HG03280 (cell line): ENCODE data around the gene GYG1.

ENCODE experiments used
- ATAC-seq: cut with Tn5 transposase; IDR thresholded peaks from one replicate; pipeline ENCODE4 v1.9.1; 2021; ENCODE audit warnings: mild to moderate bottlenecking, moderate library complexity; ENCODE audit not compliant: unreplicated experiment

Gene GYG1

DNA sequence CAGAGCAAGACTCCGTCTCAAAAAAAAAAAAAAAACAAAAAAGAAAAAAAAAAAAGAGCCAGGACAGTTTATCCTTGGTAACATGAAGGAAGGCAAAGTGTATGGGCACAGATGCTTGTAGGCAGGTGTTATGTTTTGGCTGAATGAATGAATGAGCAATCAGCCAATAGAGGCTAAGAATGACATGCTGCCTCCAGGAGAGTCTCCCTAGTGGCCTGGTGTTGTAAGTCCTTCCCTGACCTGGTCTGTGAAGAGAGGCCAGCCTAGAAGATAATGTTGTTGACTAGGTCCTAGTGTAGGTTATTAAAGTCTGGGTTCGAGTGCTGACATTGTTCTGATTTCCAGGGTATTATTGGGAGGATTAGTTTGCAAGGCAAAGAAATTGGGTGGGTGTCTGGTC is 24.9 kb downstream of the GYG1 start:
- no peak for ATAC-seq

DNA sequence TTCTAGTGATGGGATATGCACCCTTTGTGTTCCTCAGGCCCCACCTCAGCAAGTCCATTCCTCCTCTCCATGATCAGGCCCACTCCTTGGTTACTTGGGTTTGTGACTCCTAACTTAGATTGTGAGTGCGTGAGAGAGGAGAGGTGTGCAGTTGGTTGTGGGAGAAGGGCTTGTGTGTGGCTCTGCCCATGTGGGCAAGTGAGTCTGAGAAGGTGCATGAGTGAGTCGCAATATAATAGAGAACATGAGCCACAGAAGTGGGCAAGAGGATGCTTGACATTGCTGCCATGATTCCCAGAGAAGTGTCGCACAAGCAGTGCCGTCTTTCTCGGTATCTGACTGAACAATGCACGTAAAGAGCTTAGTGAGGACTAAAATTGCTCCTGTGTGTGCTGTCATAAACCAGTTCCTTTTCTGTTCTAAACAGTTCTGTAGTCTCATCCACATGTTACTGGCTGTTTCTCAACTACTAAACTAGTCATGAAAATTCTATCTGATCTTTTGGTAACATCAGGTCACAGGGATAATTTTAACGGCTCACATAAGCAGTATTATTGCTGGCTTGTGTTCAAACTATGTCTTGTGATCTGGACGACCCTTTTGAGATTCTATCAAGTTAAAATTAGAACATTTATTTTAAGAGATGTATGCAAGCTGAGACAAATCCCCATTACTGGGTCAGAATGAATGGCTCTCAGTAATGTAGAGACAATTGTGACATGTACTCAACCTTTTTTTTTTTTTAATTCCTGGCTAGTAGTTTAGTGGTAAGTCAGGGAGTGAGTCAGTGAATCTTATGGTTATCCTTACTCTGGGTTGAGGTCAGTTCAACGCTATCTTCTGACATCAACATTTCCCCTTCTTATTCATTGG is 25.6 kb downstream of the GYG1 start:
- no peak for ATAC-seq

DNA sequence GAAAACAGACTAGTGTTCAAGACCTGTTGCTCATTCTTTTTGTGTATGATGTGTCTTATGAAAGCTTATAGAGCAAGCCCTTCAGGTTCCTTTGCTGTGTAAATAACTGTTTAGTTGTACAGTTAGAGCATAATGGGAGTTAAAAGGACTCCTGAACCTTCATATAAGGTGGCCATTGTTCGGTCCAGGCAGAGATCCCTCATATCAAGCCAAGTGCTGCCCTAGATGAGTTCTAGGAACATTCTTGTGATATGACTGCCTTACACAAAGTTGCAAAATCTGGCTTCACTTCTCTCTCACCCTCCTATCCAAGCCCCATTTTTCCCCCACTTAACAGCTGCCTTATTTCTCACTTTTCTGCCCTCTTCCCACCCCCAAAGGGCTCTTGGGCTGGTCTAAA is 26.9 kb downstream of the GYG1 start:
- ATAC-seq, result no peak

DNA sequence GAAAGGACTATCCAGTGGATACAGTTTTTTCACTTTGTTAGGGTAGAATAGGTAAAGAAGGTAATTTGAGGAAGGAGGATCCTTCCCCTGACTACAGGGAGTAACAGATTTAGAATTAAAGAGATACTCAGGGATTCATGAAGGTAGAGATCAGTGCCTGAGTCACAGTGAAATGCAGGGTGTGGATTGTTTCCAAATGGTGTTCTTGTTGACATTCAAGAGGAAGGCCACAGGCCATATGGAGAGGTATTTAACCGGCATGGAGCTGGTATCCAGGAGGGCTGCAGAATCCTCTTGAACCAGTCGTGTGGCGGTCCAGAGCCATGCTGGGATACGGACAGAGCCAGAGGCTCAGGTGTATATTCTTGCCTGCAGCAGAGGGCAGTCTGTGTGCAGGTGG is 28.2 kb downstream of the GYG1 start:
- no peak for ATAC-seq

DNA sequence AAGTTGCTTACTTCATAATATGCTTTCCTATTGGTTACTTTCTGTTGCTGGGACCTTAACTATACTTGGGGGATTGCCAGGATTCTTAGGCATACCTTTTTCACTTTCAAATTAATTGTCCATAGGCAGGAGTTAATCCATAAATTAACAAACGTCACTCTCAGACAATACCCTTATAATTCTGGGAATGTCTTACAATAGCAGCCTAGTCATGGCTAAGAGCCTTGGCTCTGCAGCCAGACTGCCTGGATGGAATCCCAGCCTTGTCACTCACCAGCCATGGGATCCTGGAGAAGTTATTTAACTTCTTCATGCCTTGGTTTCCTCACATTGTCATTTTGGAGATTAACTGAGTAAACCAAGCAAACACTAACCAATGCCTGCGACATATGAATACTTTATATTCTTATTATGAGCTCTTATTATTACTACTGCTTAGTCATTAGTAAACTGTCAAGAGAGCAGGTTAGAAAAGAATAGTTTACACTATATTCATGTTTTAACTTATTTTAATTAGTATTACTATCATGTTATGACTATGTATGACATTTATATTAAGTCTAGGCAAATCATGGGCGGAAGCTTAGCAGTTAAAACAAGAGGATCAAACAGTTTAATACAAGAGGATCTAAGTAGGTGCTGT is 29.0 kb downstream of the GYG1 start:
- ATAC-seq, result no peak

DNA sequence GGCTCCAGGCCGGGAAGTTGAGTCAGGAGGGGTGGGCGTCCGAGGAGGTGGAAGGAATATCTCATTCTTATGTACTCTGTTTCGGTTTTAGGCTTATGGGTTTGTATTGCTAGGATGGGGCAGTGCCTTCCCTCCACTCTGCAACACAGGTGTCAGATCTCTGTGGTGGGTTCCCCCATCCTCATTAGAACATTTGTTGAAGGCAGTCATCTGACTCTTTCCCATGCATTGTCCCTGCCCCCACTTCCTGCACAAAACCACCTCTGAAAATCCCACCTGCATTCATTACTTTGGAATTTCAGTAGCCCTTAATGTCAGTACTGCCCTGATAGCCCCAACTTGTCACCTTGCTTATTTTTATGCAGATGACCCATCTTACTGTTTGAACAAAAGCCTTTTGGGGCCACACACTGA is 29.5 kb downstream of the GYG1 start:
- no peak for ATAC-seq

DNA sequence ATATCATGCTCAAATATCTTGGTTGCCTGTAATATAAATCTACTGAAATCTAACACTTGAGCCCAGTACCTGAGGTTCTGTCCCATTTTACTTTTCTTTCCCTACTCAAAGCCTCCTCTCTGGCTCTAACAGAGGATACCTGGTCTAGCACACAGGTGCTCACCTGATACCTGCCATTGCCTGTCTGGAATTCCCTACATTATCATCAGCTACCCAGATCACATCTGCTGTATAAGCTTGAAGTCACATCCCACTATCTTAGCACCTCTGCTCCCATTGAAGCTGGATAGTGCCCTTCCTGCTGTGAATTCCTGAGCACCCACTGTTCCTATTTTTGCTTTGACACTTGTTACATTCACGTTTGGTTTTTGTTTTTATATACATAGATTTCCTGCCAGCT is 30.5 kb downstream of the GYG1 start:
- ATAC-seq, result no peak

DNA sequence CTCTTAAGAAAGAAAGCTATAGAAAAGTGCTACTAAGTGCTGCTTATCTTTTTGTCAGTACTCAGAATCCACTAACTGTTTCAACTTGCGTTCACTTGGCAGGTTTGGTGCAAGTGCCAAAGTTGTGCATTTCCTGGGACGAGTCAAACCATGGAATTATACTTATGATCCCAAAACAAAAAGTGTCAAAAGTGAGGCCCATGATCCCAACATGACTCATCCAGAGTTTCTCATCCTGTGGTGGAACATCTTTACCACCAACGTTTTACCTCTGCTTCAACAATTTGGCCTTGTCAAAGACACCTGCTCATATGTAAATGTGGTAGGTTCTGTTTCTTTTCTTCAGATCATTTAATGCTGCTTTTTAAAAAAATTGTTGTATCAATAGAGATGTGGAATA is 32.6 kb downstream of the GYG1 start:
- no peak for ATAC-seq

DNA sequence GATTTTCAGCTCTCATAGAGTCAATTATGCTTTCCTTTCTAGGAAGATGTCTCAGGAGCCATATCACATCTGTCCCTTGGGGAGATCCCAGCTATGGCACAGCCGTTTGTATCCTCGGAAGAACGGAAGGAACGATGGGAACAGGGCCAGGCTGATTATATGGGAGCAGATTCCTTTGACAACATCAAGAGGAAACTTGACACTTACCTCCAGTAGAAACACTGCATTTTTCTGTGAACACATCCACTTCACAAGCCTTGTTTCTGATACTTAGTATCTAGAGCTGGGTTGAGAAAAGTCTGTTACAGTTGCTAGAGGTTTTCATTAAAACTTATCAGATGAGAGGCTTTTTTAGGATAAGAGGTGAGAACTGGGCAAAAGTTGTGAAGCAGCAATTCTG is 35.4 kb downstream of the GYG1 start:
- ATAC-seq, result no peak

DNA sequence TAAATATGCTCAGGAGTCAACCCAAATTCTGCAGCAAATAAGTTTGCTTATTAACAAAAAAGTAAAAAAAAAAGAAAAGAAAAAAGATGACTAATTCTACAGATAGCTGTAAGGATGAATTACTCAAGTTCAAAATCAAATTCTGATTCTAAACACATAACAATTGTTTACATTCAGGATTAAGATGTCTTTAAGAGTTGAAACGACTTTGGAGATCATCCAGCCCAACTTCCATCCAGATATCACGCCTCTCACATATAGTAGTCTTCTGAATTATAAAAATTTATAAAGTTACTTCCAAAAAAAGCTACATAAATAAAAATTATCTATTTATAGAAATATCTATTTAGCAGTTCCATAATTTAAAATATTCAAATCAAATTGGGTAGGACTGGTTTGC is 39.8 kb downstream of the GYG1 start:
- no peak for ATAC-seq

DNA sequence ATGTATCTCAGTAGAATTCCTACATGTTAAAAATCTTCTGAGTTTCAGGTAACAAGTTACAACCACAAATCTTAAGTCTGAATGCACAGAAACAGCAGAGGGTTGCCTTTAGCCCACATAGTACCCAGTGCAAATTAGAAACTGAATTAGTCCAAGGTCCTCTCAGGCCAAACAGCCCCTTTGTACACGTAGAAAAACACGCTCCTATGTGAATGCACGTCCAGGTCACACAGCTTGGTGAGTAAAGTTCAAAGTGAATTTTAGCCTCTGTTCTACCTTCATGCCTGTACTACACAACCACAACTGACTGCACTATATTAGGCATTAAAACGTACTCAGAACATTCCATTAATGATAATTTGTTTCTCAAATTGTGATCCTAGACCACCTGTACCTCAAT is 46.3 kb downstream of the GYG1 start:
- ATAC-seq, result no peak

DNA sequence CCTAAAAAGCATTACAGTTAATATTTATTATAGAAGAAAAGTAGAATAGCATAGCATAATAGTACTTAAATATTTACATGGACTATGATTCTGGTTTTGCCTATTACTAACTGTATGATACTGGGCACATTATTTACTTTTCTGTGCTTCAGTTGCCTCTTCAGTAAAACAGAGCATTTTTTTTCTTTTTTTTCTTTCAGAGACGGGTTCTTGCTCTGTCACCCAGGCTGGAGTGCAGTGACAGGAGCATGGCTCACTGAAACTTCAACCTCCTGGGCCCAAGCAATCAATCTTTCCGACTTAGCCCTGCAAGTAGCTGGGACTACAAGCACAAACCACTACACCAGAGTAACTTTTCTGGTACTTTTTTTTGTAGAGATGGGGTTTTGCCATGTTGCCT is 47.0 kb downstream of the GYG1 start:
- no peak for ATAC-seq

DNA sequence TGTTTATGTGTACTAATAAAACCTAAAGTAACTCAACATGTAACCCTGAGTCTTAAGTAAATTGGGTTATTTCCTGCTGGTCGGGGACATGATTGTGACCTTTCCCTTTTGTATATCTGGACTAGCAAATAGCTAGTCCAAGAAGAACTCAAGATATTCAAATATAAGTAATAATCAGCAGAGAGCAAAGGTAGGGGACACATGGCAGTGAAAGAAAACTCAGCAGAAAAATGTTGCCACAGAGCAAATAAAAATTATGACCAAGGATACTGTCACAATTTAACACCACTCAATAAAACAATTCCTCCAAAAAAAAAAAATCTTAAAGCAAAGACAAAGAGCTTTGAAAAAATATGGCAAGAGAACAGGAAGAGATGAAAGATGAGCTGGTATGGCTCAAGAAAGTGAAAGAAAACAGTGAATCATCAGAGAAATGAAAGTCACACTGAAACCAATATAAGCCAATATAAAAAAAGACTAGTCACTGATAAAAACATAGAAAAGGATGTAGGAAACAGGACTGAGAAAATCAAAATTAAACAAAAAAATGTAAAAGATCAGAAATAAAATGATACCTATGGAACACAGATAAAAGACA is 51.5 kb downstream of the GYG1 start:
- peak; percentile 89 for ATAC-seq

DNA sequence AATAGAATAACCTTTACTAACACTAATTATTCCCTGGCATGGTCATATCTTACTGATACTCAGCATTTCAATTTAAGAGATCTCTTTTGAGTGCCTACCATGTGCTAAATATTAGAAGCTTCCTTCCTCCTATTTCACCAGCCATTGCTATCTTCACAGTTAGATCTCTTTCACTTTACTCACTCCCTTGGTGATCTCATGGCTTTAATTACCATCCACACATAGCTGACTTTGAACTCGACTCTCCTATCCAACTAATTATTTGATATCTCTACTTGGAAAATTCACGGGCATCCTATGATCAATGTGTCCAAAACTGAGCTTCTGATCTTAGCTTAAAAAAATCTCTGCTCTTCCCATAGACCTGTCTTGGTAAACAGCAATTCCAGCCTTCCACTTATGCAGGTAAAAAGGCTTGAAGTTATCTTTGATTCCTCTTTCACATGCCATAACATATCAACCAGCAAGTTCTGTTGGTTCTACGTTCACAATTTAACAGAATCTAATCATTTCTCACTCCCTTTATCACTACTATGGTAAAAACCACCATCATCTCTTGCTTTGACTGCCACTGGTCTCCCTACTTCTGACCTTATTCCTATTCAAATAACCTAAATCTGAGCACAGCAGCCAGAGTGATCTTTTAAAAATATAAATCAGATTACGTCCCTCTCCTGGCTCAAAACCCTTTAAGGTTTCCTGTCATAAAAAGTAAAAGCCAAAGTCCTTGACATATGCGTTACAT is 53.2 kb downstream of the GYG1 start:
- ATAC-seq, result no peak

DNA sequence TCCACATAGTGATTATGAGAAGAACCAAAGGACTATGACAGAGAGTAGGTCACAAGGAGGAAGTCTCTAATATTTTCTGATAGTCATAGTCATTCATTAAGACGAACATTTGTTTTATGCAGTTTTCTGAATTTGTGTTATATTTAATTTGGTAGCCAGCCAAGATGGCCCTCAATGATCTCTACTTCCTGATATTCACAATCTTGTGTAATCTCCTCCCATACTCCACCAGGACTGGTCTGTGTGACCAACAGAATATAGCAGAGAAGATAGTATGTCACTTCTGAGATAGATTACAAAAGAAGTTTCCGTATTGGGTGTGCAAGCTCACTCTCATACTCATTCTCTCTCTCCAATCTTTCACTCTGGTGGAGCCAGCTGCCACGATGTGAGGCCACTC is 64.2 kb downstream of the GYG1 start:
- no peak for ATAC-seq

DNA sequence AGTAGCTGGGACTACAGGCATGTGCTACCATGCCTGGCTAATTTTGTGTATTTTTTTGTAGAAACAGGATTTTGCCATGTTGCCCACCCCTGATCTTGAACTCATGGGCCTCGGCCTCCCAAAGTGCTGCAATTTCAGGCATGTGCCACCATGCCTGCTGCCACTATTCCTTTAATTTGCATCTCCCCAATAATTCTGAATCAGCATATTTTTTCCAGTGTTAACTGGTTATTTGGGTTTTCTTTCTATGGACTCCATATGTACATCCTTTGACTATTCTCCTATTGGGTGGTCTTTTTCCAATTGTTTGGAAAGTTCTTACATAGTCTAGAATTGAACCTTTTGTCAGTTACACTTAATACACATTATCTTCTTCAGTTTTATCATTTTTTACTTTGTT is 66.9 kb downstream of the GYG1 start:
- ATAC-seq, result no peak

DNA sequence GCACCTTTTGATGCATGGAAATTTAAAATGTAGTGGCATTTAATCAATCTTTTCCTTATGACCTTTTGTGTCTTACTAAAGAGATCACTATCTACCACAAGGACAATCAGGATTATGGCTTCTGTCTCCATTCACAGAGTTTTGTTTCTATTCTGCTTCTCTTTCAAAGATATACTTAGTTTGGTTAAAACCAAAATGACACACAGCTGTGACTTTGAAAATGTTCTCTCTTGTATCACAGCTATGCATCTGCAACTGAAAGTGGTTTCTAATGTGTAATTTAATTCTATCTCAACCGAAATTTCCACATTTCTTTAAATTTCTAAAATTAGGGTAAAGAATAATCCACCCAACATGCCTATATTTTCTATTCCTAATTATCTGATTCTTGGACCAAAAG is 67.3 kb downstream of the GYG1 start:
- ATAC-seq, result peak; percentile 74

DNA sequence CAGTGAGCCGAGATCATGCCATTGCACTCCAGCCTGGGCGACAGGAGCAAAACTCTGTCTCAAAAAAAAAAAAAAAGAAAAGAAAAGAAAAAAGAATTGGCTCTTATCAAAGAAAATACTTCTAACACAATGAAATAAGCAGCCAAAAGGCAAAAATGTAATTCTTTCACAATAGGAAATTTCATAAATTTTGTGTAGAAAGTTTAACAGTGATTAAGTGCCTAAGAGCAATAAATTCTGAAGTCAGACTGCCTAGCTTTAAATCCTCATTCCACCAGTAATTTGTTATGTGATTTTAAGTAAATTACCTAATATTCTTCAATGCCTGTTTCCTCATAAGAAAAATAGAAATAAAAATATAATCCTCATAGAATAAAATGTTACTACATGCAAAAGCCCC is 70.4 kb downstream of the GYG1 start:
- ATAC-seq, result no peak

DNA sequence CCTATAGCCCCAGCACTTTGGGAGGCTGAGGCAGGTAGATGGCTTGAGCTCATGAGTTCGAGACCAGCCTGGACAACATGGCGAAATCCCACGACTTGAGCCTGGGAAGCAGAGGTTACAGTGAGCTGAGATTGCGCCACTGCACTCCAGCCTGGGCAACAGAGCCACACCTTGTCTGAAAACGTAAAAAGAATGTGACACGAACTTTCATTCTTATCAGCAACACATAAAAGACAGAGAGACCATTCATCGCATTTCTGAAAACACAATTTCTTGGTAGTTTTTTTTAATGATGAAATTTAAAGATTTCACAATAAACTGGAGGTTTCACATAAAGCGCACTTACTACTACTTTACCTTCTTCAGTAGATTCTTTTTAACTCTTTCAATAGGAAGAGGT is 76.5 kb downstream of the GYG1 start:
- ATAC-seq, result no peak
